Measurements from ENCODE around the gene SLC16A12. TPM values are rescaled to one million over a fixed set of nuclear protein-coding genes. Genes with fewer than 3 reads are reported as not detected.

Gene SLC16A12
- total RNA-seq, 2 experiments from 2014 or later: not detected

DNA sequence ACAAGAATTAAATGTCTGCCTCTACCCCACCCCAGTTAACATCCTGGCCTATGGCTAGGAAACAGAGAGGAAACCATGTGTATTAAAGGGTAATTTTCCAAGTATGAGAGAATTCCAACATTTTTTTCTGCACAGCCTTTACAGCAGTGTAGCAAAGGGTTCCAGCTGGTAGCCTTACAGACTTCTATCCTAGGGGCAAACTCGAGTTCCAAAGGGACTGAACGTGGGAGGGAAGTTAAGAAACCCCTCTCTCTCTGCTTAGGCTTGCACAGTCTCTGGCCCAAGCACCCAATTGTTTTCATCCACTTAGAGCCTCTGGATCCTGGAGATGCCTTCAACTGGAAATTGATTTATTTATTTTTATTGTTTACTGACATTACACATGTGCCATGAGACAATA is 60.3 kb downstream of the SLC16A12 start:
- H3K4me1 Mint-ChIP-seq (ENCODE audit: low read depth): no peaks in the 10 kb centered on the region
- CTCF ChIA-PET: no interaction called here
- DNase-seq: no peak
- H3K27me3 Mint-ChIP-seq (ENCODE audit: low read depth): peaks cover 1% of the 10 kb centered on the region
- H3K36me3 Mint-ChIP-seq (ENCODE audit: low read depth): no peaks in the 10 kb centered on the region
- no peak overlapping the region for H3K4me3 Mint-ChIP-seq
- intact Hi-C loops (cut with micrococcal nuclease): no loop called here
- H3K27ac Mint-ChIP-seq: no peak overlapping the region
- H3K9me3 Mint-ChIP-seq: no peaks in the 10 kb centered on the region

DNA sequence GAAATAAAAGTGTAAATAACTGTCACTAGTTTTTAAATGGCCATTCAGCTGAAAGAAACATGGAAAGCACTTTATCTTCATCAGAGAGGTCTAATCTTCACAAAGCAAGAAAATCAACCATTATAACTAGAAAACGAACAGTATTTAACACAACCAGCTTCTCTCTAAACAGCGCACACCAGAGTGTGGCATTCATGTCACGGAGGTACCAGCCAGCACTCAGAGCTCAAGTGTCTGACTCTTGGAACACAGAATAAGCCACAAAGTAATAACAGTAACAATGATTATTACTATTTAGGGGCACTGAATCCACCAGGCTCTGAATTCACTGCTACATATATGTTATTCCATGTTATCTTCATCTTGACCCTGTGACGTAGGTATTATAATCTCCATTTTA is 60.9 kb downstream of the SLC16A12 start:
- intact Hi-C loops (cut with micrococcal nuclease): no loop called here
- CTCF ChIA-PET: interaction anchor here (0.6 to 0.7 kb wide), 2 partner anchors 86 to 87 kb away, joined by 3 to 4 read pairs; no protein-coding TSS in a partner anchor
- peaks cover 1% of the 10 kb centered on the region for H3K27me3 Mint-ChIP-seq (ENCODE audit: low read depth)

DNA sequence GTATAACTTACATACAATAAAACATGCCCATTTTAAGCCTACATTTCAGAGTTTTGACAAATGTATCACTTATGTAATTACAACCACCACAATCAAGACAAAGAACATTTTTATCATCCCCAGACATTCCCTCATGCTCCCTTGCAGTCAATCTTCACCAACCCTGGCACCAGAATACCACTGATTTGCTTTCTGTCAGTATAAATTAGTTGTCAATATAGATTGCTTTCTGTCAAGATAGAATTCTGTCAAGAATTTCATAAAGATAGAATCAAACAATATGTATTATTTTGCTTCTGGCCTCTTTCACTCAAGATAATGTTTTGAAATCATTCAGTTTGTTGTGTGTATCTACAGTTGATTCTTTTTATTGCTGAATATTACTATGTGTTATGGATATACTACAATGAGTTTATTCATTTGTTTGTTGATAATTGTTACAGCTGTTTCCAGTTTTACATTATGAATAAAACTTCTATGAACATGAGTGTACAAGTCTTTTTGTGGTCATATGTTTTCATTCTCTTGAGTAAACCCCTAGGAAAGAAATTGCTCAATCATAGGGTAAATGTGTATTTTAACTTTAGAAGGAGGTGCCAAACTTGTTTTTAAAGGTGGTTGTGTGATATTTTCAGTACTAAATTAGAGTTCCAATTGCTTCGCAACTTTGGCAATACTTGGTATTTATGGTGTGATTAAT is 64.1 kb downstream of the SLC16A12 start:
- intact Hi-C loops (cut with micrococcal nuclease): no loop called here
- no peaks in the 10 kb centered on the region for H3K27me3 Mint-ChIP-seq (ENCODE audit: low read depth)

More for the DNA sequence above, 60.9 kb downstream of the SLC16A12 start:
- no peak overlapping the region for H3K27ac Mint-ChIP-seq
- H3K9me3 Mint-ChIP-seq: no peaks in the 10 kb centered on the region
- DNase-seq: no peak
- no peak overlapping the region for H3K4me3 Mint-ChIP-seq
- H3K36me3 Mint-ChIP-seq (ENCODE audit: low read depth): no peaks in the 10 kb centered on the region
- no peaks in the 10 kb centered on the region for H3K4me1 Mint-ChIP-seq (ENCODE audit: low read depth)

DNA sequence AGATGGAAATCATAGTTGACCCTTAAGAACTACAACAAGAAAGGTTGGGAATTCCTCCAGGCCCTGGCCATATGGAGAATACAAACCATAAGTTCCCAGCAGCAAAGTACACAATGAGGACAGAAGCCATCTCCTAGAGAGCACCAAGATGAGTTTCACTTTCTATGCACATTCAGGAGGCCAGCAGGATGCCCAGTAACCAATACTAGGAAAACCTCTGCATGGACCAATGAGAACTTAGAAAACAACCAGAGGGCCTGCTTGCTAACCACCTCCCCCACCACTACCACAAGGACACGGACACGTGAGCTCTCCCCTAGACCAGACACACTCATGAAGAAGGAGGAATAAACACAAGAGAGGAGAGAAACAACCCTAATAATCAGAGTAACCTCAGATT is 64.8 kb downstream of the SLC16A12 start:
- H3K27me3 Mint-ChIP-seq (ENCODE audit: low read depth): no peaks in the 10 kb centered on the region
- H3K9me3 Mint-ChIP-seq: no peaks in the 10 kb centered on the region
- intact Hi-C loops (cut with micrococcal nuclease): no loop called here
- H3K4me1 Mint-ChIP-seq (ENCODE audit: low read depth): no peaks in the 10 kb centered on the region
- H3K27ac Mint-ChIP-seq: no peak overlapping the region
- DNase-seq: no peak
- no peaks in the 10 kb centered on the region for H3K36me3 Mint-ChIP-seq (ENCODE audit: low read depth)
- CTCF ChIA-PET: no interaction called here
- H3K4me3 Mint-ChIP-seq: no peak overlapping the region

More for the DNA sequence above, 64.1 kb downstream of the SLC16A12 start:
- Mint-ChIP-seq H3K4me3 (no peak overlapping the region), H3K4me1 (ENCODE audit: low read depth) (no peaks in the 10 kb centered on the region), H3K9me3 (no peaks in the 10 kb centered on the region), H3K36me3 (ENCODE audit: low read depth) (no peaks in the 10 kb centered on the region), H3K27ac (no peak overlapping the region)
- CTCF ChIA-PET: interaction anchor here (0.7 kb wide), 1 partner anchor 51 kb away, joined by 3 read pairs; no protein-coding TSS in a partner anchor
- DNase-seq: no peak

DNA sequence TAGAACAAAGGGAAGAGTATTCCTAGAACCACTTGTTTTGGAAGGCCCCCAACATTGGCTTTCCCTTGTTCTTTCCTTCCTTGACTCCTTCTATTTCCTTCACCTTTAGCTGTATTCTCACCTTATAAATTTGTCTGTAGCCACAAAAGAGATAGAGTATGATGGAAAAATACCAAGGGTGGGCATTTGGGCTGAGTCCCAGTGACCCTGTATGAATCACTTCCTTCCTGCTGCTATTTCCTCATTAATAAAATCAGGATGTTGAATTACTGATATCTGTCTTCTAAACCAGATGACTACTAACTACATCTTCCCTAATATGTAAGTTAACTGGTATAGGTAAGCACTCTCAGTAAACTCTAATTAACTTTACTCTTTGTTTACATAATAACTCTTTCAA is 65.9 kb downstream of the SLC16A12 start:
- H3K27ac Mint-ChIP-seq: no peak overlapping the region
- no peaks in the 10 kb centered on the region for H3K4me1 Mint-ChIP-seq (ENCODE audit: low read depth)
- DNase-seq: no peak
- no peaks in the 10 kb centered on the region for H3K36me3 Mint-ChIP-seq (ENCODE audit: low read depth)
- intact Hi-C loops (cut with micrococcal nuclease): no loop called here
- CTCF ChIA-PET: interaction anchor here (0.7 kb wide), 1 partner anchor 1814 kb away, joined by 3 read pairs; no protein-coding TSS in a partner anchor
- H3K4me3 Mint-ChIP-seq: no peak overlapping the region
- no peaks in the 10 kb centered on the region for H3K9me3 Mint-ChIP-seq
- no peaks in the 10 kb centered on the region for H3K27me3 Mint-ChIP-seq (ENCODE audit: low read depth)

DNA sequence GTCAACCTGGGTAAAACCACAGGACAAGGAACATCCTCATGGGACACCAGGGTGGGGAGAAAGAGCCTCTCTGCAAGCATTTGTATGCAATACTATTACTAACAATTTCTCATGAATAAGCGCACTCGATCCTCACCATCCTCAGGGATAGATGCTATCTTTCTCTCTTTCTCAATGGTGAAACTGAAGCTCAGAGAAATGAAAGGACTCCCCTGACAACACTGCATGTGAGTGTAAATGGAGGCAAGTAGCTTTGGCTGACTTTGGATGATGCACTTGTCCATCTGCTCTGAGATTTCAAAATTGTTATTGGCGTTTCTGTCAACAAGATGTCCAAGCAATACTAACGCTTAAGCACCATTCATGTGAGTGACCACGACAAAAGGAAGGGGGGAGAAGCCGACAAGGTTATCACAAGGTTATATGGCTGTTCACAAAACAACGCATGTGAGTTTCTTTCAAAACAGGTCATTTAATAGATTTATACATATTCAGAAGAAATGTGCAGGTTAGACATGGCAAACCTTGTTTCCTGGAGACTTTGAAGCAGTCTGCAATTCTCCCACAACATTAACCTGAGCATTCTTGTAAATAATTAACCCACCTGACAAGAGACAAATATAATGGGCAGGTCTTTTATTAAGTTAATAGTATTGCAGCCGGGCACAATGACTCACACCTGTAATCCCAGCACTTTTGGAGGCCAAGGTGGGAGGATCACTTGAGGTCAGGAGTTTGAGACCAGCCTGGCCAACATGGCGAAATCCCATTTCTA is 67.0 kb downstream of the SLC16A12 start:
- DNase-seq: no peak
- CTCF ChIA-PET: no interaction called here
- no peak overlapping the region for H3K27ac Mint-ChIP-seq
- no peaks in the 10 kb centered on the region for H3K27me3 Mint-ChIP-seq (ENCODE audit: low read depth)
- intact Hi-C loops (cut with micrococcal nuclease): no loop called here
- H3K4me3 Mint-ChIP-seq: no peak overlapping the region
- H3K36me3 Mint-ChIP-seq (ENCODE audit: low read depth): no peaks in the 10 kb centered on the region
- no peaks in the 10 kb centered on the region for H3K4me1 Mint-ChIP-seq (ENCODE audit: low read depth)
- no peaks in the 10 kb centered on the region for H3K9me3 Mint-ChIP-seq

DNA sequence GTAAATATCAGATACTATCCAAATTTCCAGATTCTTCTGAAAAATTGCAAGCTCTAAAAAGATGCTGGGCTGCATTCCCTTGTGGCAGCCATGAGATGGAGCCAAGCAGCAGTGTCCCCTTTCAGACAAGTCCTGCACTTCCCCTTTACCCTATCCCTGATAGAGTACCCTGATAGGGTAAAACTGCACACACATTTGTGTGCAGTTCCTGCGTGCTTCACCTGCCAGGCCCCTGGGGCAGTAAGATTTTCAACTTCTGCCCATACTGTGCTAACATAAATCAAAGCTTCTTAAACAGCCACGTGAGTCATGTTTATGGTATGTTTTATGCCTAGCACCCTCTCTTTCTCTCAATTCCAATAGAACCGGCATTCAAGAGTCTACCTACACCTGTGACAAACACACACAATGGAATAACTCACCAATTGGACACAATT is 68.8 kb downstream of the SLC16A12 start:
- no peaks in the 10 kb centered on the region for H3K27me3 Mint-ChIP-seq (ENCODE audit: low read depth)
- no peak for DNase-seq
- no peaks in the 10 kb centered on the region for H3K4me1 Mint-ChIP-seq (ENCODE audit: low read depth)
- intact Hi-C loops (cut with micrococcal nuclease): no loop called here
- no peaks in the 10 kb centered on the region for H3K9me3 Mint-ChIP-seq
- no peaks in the 10 kb centered on the region for H3K36me3 Mint-ChIP-seq (ENCODE audit: low read depth)
- CTCF ChIA-PET: interaction anchor here (0.7 to 1.2 kb wide), 2 partner anchors 14 to 127 kb away, joined by 3 read pairs; no protein-coding TSS in a partner anchor
- H3K27ac Mint-ChIP-seq: no peak overlapping the region
- no peak overlapping the region for H3K4me3 Mint-ChIP-seq

DNA sequence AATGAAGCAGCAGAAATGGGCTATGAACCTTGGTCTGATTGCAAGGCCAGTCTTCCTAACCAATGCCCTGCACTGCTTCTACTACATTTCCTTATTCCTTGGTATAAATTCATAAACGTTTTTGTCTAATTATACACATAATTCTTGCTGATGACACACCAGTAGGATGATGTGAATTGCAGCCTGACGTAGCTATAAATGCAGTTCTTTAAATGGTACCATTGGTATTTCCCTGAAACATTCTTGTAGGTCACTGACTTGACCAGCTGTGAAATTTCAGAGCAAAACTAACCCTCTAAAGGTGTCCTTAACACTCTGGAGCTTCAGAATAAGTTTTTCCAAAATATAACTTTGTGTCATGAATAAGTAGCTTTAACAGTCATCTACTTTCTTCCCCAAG is 70.2 kb downstream of the SLC16A12 start:
- Mint-ChIP-seq H3K4me3 (no peak overlapping the region), H3K27ac (no peak overlapping the region), H3K27me3 (ENCODE audit: low read depth) (no peaks in the 10 kb centered on the region), H3K4me1 (ENCODE audit: low read depth) (no peaks in the 10 kb centered on the region), H3K36me3 (ENCODE audit: low read depth) (no peaks in the 10 kb centered on the region), H3K9me3 (no peaks in the 10 kb centered on the region)
- CTCF ChIA-PET: interaction anchor here (1.1 to 1.5 kb wide), 2 partner anchors 26 to 97 kb away, joined by 3 to 4 read pairs; no protein-coding TSS in a partner anchor
- intact Hi-C loops (cut with micrococcal nuclease): no loop called here
- DNase-seq: no peak

DNA sequence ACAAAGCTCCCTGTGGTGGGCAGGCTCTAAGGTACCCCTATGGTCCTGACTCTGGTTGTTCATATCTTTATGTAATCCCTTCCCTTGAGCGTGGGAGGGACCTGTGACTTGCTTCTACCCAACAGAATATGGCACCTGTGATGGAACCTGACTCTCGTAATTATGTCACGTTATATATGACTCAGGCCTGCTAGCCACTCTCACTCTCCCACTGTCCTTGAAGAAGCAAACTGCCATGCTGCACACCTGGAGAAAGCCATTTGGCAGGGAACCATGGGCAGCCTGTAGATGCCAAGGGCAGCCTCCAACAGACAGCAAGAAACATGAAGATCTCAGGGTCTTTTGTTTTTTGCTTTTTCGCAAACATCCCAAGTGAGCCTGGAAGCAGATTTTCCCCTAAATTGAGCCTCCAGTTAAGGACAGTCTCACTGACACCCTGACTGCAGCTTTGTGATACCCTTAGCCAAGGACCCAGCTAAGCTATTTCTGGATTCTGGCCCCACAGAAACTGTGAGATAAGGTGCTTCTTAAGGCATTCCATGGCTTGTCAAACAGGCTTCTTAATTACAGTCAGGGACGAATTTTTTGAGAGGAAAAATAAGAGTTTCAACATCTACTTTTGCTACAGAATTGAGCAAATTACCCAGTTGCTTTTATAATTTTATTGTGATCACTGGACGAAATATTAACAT is 71.4 kb downstream of the SLC16A12 start:
- H3K27me3 Mint-ChIP-seq (ENCODE audit: low read depth): no peaks in the 10 kb centered on the region
- intact Hi-C loops (cut with micrococcal nuclease): no loop called here
- CTCF ChIA-PET: no interaction called here
- H3K27ac Mint-ChIP-seq: no peak overlapping the region
- no peaks in the 10 kb centered on the region for H3K36me3 Mint-ChIP-seq (ENCODE audit: low read depth)
- no peaks in the 10 kb centered on the region for H3K4me1 Mint-ChIP-seq (ENCODE audit: low read depth)
- DNase-seq: no peak
- no peak overlapping the region for H3K4me3 Mint-ChIP-seq
- no peaks in the 10 kb centered on the region for H3K9me3 Mint-ChIP-seq

DNA sequence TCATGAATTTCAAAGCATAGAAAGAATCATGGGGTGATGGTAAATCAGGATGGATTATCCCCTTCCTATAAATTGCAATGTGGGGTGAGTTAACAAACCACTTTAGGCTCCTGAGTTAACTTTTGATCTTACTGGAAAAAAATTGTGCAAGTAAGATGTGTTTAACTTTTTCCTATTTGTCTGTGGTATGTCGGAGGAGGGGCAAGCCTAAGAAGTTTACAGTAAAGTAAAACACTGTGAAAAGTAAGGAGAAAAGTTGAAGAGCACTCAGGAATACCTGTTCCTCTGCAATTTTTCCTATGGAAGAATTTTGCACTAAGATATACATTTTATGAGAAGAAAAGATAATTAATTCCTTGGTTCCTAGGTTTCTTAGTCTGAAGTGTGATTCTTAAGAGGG is 76.6 kb downstream of the SLC16A12 start:
- Mint-ChIP-seq H3K27me3 (ENCODE audit: low read depth) (peaks cover 3% of the 10 kb centered on the region), H3K36me3 (ENCODE audit: low read depth) (no peaks in the 10 kb centered on the region), H3K27ac (no peak overlapping the region), H3K4me1 (ENCODE audit: low read depth) (no peaks in the 10 kb centered on the region), H3K4me3 (no peak overlapping the region), H3K9me3 (no peaks in the 10 kb centered on the region)
- DNase-seq: no peak
- CTCF ChIA-PET: no interaction called here
- intact Hi-C loops (cut with micrococcal nuclease): no loop called here

DNA sequence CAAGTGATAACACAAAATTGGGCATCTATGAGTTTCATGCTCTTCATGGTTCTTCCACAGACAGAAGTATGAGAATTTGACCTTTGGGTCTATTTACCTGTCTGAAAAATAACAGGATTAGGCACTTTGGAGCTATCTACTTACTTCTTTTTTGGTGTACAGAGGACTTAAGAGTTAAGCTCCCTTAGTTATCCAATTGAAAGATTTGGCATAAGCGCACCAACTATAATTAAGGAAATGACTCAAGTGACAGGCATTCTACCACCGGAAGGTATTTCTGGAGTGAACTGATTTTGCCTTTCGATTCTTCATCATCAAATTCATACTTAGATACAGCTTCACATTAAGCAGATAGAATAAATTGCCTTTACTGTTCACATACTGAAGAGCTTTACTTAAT is 77.1 kb downstream of the SLC16A12 start:
- no peaks in the 10 kb centered on the region for H3K36me3 Mint-ChIP-seq (ENCODE audit: low read depth)
- H3K27me3 Mint-ChIP-seq (ENCODE audit: low read depth): peaks cover 3% of the 10 kb centered on the region

DNA sequence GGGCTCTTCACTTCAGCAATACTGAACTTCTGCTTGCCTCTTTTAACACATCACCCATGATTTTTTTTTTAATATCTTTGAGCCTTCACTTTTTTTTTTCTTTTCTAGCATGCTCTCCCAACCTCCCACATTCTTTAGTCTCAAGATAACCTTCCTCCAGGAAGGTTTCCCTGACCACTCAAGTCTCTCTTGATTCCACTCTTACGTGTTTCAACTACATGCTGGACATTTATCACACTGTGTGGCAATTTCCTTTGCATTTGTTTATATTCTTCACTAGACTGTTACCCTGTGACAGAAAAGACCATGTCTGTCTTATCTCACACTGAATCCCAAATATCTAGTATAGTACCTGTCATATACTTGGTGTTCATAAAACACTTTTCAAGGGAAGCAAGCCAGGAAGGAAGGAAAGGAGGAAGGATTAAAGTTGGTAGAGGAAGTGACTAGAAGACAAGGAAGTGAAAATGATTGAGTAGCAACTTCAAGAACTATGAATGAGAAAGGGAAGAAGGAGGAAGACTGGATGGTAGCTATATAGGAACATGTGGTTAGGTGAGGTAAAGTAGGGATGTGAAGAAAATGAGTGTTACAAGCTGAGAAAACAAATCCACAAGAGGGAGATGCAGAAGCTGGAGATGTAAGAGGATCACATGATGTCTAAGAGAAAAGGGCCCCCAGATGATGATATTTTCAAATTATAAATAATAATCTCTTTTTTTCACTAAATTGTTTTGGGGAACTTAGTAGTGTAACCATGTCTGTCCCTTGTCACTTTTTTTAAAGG is 80.6 kb downstream of the SLC16A12 start:
- intact Hi-C loops (cut with micrococcal nuclease): no loop called here
- peaks cover 5% of the 10 kb centered on the region for H3K4me1 Mint-ChIP-seq (ENCODE audit: low read depth)
- no peak for DNase-seq
- CTCF ChIA-PET: interaction anchor here (0.7 kb wide), 1 partner anchor 67 kb away, joined by 5 read pairs; no protein-coding TSS in a partner anchor
- no peaks in the 10 kb centered on the region for H3K36me3 Mint-ChIP-seq (ENCODE audit: low read depth)
- no peak overlapping the region for H3K4me3 Mint-ChIP-seq
- no peak overlapping the region for H3K27ac Mint-ChIP-seq
- H3K27me3 Mint-ChIP-seq (ENCODE audit: low read depth): peaks cover 3% of the 10 kb centered on the region
- H3K9me3 Mint-ChIP-seq: no peaks in the 10 kb centered on the region

More for the DNA sequence above, 77.1 kb downstream of the SLC16A12 start:
- Mint-ChIP-seq H3K27ac (no peak overlapping the region), H3K9me3 (no peaks in the 10 kb centered on the region), H3K4me3 (no peak overlapping the region), H3K4me1 (ENCODE audit: low read depth) (no peaks in the 10 kb centered on the region)
- CTCF ChIA-PET: no interaction called here
- no peak for DNase-seq
- intact Hi-C loops (cut with micrococcal nuclease): no loop called here

Data from activated naive CD4-positive, alpha-beta T cell treated with anti-CD3 and anti-CD28 coated beads for 36 hours (primary cell).